Esophagus muscularis mucosa (tissue), 4 donors: ENCODE results near the gene SOX21.

Experiments
- CTCF ChIP-seq, 3 experiments: fragments of 200-600 bp in 2 of 3; fragments of 450-650 bp in 1 of 3; sonication (generic) in 2 of 3; IDR thresholded peaks; one replicate each; pipeline ENCODE4 v1.5.1; 2017 to 2019; ENCODE audit warnings: antibody characterized with exemption in 3 of 3, mild to moderate bottlenecking in 2 of 3, moderate library complexity in 1 of 3
- EP300 ChIP-seq: sonication (generic); formaldehyde crosslinking; IDR thresholded peaks from one replicate; pipeline ENCODE4 v1.6.1; 2017; ENCODE audit warnings: antibody characterized with exemption
- POLR2A ChIP-seq: fragments of 450-650 bp; IDR thresholded peaks from one replicate; pipeline ENCODE4 v1.6.1; 2017; ENCODE audit warnings: antibody characterized with exemption, moderate library complexity, mild to moderate bottlenecking, low read depth
- POLR2AphosphoS5 ChIP-seq, 2 donors: sonication (generic); formaldehyde crosslinking; IDR thresholded peaks; one replicate each; pipeline ENCODE4 v1.6.1; 2017; ENCODE audit warnings: antibody characterized with exemption in 2 of 2

- TF ChIP-seq CTCF (IDR thresholded peaks at IDR 0.05) (no peak), POLR2A (no peak), EP300 (no peak), POLR2AphosphoS5 (IDR thresholded peaks at IDR 0.05) (no peak)
Observed at GRCh38 chr13:94739235-94739634, 26.9 kb upstream of the SOX21 start.
